Stimulated activated CD8-positive, alpha-beta memory T cell treated with anti-CD3 and anti-CD28 coated beads, Interleukin-7, amount 100 ng/mL, for 4 hours (primary cell): ENCODE measurements around the gene BRD4.
"Not testable (repeated sequence)": the region's sequence is repeated elsewhere in the genome, so short reads cannot be mapped to it uniquely, and the experiment has no call there.

Source experiments
- DNase-seq, 2 donors: peaks; one replicate each; pipeline ENCODE4 v3.0.0-alpha.2; 2020; ENCODE audit warnings: low read depth in 2 of 2

Gene BRD4

DNA sequence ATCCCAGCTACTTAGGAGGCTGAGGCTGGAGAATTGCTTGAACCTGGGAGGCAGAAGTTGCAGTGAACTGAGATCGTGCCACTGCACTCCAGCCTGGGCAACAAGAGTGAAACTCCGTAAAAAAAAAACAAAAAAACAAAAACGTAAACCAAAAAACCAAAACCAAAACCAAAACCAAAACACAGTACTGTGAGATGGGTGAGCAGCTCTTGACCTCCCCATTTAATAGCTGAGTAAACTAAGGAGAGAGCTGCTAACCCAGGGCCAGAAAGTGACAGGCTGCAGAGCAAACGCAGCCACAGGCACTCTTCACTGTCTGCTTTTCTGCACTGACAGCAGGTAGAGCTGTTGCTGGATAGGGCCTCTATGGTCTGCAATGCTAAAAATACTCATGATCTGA is 27.7 kb upstream of the BRD4 start:
- DNase-seq: not testable (repeated sequence)

DNA sequence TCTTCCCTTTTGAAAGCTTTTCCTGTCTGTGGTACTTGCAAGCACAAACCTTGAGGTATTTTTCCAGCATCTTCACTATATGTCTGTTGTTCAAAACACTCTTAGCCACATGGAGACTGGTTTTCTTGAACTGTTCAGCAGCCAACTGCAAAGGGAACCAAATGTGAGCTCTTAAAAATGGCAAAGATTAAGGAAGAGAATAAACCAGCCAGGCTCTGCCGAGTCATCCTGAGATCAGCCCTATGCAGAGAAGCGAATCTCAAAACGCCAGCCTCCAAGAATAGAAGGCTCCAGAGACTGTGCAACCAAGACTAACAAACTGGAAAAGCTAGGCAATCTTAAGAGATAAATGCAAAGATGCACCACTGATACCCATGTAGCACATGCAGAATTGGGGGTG is 26.6 kb upstream of the BRD4 start:
- no peak for DNase-seq

DNA sequence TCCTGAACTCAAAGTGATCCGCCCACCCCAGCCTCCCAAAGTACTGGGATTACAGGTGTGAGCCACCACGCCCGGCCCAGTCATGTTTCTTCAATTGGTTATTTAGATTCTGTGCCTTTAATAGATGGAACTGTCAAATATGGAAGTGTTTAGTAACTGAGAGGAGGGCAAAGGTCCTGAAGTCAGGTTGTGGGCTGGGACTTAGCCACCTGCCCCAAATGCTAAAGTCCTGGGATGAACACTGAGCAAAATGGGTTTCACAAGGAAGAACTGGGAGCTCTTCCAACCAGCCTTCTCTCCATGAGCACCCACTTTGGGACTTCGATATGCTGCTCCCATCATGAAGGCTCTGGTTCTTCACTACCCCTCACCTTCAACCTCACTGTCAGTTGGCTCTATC is 25.6 kb upstream of the BRD4 start:
- no peak for DNase-seq

- no peak for DNase-seq
These were observed 22.4 kb upstream of the BRD4 start for GRCh38 chr19:15354566-15355296.

GRCh38 chr19:15353908-15354307 is 21.6 kb upstream of the BRD4 start:
- DNase-seq: no peak

GRCh38 chr19:15352535-15352934 is 20.2 kb upstream of the BRD4 start:
- not testable (repeated sequence) for DNase-seq

- not testable (repeated sequence) for DNase-seq
These were observed 9.0 kb upstream of the BRD4 start for GRCh38 chr19:15341328-15341727.

DNA sequence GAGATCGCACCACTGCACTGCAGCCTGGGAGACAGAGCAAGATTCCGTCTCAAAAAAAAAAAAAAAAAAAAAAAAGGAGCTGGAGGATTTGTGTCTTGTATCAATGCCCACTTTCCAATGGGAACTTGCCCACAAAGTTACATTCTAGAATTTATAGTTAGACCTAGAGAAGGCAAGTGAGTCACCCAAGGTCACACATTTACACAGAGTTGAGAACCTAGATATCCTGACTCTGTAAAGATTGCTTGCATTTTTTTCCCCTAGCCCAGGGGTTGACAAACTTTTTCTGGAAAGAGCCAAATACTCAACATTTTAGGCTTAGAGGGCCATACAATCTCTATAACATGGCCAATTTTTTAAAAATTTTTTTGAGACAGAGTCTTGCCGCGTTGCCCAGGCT is 7.7 kb upstream of the BRD4 start:
- no peak for DNase-seq

GRCh38 chr19:15337202-15337601 is 4.9 kb upstream of the BRD4 start:
- DNase-seq: no peak

DNA sequence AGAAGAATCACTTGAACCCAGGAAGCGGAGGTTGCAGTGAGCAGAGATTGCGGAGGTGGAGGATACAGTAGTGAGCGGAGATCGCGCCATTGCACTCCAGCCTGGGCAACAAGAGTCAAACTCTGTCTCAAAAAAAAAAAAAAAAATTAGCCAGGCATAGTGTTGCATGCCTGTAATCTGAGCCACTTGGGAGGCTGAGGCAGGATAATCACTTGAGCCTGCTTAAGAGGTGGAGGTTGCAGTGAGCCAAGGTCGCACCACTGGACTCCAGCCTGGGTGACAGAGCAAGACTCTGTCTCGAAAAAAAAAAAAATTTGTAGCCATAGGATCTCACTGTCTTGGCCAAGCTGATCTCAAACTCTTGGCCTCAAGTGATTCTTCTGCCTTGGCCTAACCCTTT is 3.7 kb upstream of the BRD4 start:
- not testable (repeated sequence) for DNase-seq

DNA sequence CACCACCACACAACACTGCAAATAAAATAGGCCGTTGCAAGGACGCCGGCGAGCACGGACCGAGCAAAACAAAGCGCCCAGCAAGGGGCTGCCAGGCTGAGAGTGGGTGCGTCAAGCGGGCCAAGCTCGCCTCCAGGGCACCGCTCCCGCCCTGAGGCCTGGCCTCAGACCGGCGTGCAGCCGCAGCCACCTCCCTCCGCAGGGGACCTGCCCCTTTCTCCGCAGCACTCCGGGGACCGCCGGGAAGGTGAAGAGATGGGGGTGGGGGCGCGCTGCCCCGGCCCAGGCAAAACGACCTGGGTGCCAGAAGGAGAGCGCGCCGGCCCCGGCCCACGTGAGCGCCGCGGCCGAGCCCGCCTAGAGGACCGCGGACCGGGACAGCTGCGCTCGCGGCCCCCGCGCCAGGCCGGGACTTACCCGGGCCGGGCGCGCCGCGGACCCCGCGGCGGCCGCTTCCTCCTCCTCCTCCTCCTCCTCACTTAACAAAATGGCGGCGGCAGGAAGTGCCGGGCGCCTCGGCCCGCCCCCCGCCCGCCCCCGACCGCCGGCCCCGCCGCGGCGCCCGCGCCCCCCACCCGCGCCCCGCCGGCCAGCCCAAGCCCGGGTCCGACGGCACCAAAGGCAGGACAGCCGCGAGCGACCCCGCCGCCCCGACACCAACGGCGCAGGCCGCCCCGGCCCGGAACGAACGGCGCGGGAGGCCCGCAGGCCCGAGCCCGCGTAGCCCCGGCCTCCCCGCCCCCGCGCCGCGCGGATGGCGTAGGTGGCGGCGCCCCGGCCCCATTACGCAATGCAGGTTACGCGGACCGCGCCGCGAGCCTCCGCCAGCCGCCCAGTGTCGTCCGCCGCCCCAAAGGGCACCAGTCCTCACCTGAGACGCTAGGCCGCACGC is 674 bp downstream of the BRD4 start:
- DNase-seq: peak; percentile 35 to 69

- DNase-seq: peak in 1 of 2 donors; percentile 6
These were observed 1.4 kb downstream of the BRD4 start for GRCh38 chr19:15330801-15331418.

DNA sequence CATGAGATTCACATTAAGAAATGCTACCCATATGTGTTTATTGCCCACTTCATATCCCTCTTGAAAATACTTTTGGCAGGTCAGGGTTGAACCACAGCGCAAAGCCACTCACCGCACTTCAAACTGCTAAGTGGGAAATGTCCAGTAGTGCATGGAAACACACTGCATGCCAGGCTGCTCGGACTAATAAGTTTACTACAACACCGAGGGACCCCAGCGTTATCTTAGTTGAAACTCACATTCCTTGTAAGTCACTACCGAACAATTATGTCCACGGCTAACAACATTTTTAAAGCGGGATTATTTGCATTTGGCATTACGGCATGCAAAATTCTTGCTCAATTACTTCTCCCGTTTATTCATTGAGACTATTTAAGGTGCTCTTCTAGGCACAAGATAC is 4.0 kb downstream of the BRD4 start:
- DNase-seq: no peak

- DNase-seq: no peak
These were observed 7.4 kb downstream of the BRD4 start for GRCh38 chr19:15324791-15325519.

DNA sequence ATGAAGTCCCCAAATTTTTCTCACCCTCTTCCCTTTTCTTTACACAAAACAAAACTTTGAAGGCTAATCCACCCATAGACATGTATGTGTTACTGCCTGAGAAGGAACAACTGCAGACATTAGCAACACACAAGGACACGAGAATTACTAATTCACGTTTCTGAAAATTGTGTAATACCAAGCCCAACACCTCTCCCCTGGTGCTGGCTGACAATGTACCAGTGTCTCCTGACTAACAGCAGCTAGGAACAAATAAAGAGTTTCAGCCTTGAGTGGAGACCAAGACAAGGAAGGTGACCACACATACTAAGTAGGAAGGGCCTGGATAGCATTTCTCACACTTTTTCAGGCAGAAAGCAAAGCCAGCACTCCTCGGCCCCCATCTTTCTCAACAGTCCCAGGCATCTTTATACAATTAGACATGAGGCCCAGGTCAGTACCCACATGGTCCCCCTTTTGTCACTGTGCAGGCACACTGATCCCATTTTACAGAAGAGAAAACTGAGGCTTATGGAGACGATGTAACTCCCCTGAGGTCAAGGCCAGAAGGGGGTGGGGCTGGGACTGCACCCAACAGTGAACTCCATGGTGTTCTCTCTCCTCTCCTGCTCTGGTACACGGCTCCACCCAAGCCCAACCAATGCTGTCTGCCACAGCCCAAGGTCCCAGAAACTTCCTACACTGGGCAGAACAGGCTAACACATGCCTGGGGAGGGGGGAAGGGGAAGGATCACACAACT is 8.7 kb downstream of the BRD4 start:
- no peak for DNase-seq

DNA sequence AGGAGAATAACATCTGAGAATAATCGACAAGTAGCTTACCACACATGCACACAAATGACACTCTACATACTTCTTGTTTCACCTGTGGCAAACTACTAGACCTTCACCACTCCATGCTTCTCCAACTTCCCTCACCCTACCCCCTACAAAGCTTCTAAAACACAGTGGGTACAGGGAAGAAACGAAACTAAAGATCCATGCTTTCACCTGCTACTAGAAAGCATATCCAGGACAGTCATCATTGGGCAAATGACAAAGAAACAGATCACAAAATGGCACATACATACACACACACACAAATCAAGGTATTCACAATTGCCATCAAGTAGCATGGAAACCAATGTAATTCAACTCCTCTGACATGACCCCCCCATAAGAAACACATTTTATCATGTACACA is 10.6 kb downstream of the BRD4 start:
- DNase-seq: no peak

- DNase-seq: no peak
These were observed 12.2 kb downstream of the BRD4 start for GRCh38 chr19:15320116-15320515.

- no peak for DNase-seq
These were observed 14.1 kb downstream of the BRD4 start for GRCh38 chr19:15318241-15318691.

GRCh38 chr19:15317392-15318071 is 14.8 kb downstream of the BRD4 start:
- DNase-seq: no peak

DNA sequence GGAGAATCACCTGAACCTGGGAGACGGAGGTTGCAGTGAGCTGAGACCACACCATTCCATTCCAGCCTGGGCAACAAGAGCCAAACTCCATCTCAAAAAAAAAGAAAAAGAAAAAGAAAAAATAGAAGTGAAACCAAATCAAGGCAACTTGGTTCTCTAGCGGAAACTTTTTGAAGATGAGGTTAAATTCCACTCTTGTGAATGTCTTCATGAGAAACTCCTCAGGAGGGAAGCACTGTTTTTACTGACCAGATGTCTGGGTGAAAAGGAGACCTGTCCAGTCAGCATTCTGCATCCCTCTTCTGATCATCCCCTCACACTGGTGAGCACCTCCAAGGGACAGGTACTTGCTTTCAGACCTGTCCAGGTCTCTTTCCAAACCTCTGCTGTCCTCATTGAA is 15.8 kb downstream of the BRD4 start:
- DNase-seq: no peak

- DNase-seq: no peak
These were observed 17.2 kb downstream of the BRD4 start for GRCh38 chr19:15315101-15315500.
